NCI-H2081 (cell line): ENCODE results near the gene RWDD2A.

Source experiments
- DNase-seq, 2 experiments: peaks; one replicate each; lab custom pipeline; 2025; lab: John Stamatoyannopoulos, UW

RWDD2A gene

DNA sequence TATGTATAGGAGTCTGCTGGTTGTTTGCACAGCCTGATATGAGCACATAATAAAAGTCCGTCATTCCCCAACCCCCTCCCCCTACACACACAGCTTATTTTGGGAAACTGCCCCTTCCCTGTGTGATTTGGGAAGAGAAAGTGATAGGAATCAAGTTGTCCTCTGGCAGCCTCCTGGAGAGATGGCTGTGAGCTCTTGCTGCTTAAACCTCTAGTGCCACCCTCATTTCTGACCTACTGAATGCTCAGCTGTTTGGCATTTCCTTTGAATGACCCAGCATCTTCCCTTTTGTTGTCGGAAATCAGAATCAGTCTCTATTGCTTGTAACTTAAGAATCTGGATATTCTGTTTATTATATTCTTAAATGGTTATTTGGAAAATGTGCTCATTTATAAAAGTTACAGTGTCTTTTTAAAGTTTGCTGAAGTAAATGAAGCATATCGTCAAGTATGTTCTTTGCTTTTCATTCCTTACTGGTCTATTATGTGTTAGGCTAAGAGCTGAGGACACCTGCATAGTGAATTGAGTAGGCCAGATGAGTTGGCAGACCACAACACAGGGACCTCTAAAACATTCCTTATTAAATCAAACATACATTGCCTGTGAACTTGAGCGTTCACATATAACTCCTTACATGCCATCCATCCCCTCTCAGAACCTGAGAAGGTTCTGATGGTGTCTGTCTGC is 5.5 kb downstream of the RWDD2A start:
- DNase-seq, result no peak

- no peak for DNase-seq
Observed at GRCh38 chr6:83199173-83199862, 6.2 kb downstream of the RWDD2A start.

DNA sequence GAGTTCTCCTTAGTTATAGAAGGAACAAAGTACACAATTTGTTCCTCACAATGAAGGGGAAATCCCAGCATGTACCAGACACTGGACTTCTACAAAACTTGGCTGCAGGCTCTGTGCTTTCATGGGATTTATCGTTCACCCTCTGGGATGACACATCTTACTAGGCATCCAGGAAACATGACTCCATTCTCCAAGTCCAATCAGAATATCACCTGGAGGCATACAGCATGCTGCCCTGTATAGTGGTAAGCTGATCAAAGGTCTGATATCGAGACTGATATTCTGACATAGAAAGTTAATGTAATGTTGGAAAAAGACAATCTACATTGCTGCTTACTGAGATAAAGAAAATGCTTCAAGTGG is 6.7 kb downstream of the RWDD2A start:
- DNase-seq, result no peak

DNA sequence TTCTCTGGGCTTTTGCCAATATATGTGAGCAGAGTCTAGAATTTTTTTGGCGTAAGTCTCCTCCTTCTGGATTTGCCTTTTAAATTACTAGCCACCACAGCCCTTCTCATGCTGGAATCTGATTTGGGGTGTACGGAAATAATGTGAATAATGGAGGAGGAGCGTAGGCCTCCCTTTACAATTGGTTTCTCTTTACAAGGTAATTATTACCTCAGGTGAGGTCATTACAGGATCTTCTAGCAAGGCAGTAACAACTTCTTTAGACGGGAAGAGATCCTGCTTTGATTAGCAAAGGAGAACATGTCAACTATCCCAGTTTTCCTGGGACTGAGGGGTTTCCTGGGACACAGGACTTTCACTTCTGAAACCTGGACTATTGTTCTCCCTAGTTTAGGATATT is 8.9 kb downstream of the RWDD2A start:
- no peak for DNase-seq

DNA sequence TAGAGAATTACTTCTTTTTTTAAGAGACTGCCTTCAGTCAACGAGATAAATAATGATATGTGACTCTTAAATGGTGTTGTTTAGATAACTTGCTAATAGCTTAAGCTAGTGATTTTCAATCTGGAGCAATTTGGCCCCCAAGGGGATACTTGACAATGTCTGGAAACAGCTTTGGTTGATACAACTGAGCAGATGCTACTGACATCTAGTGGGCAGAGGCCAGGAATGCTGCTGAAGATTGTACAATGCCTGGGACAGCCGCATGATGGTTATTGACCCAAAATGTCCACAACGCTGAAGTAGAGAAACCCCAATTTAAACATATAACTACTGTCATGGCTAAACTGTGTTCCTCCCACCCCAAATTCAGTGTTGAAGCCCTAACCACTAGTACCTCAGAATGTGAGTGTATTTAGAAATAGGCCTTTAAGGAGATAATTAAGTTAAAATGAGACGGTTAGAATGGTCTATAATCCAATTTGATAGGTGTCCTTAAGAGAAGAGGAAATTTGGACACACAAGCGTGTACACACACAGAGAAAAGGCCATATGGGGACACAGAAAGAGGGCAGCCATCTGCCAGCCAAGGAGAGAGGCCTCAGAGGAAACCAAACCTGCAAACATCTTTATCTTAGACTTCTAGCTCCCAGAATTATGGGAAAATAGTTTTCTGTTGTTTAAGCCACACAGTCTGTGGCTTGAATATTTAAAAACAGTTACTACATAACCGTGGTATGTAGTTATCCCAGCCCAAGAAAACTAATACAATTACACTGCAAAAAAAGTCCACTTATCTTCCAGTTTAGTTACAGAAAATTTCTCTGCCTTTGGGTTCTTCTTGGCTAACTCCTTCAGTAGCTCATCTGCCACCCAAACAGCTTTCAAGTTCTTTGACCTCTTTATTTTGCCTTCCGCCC is 22.2 kb downstream of the RWDD2A start:
- peak; percentile 61 to 83 for DNase-seq

- no peak for DNase-seq
Observed at GRCh38 chr6:83216806-83217205, 23.6 kb downstream of the RWDD2A start.

DNA sequence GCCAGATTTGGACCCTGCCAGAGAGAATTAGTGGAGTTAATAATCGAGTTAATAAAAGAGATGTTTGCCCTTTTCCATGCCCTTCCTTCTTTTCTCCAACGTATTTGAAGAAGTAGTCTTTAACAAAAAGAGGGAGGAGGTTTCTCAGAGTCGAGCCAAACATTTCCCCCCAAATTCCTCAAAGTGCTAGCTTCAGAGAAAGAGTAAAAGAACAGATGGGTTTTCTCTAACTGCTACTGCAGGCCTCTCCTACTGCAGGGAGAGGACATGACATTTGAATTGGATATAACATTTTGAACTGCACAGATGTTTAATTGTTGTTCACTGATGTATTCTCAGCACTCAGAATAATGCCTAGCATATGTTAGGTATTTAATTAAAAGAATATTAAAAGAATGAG is 25.5 kb downstream of the RWDD2A start:
- no peak for DNase-seq

GRCh38 chr6:83220121-83220520 is 27.0 kb downstream of the RWDD2A start:
- DNase-seq, result no peak

DNA sequence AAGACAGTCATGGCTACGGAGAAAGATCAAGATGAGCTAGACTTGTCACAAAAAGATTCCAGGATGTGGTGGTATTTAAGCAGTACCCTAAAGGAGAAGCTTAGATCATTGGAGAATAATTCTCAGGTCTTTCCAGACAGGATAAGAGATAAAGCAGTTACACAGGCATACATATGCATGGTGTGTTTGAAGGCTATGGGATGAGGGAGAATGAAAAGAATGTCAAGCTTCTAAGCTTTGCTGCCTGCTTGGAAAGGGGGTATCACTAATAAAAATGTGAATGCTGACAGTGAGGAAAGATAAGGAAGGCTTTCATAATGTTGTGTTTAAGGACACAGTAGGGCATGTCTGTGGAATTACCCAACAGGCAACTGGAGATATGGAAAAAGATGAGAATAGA is 28.1 kb downstream of the RWDD2A start:
- no peak for DNase-seq

GRCh38 chr6:83221889-83222479 is 28.8 kb downstream of the RWDD2A start:
- DNase-seq, result peak; percentile 21 to 22

GRCh38 chr6:83226517-83226916 is 33.4 kb downstream of the RWDD2A start:
- DNase-seq, result no peak

DNA sequence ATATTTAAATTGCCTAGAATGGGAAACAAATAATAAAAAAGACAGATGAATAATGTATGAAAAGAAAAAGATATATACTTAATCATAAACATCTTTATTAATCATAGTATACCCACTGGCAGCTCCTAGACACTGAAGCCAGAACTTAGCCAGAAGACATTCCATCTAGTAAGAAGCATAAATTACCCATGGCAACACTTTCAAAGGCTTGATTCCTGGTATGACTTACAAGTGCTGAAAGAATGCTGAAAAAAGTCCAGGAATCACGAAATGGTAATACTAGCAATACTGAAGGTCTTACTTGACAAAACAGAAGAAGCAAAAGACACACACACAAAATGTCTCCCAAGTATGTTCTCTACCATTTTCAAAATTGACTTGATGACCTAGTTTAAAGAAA is 38.0 kb downstream of the RWDD2A start:
- no peak for DNase-seq

DNA sequence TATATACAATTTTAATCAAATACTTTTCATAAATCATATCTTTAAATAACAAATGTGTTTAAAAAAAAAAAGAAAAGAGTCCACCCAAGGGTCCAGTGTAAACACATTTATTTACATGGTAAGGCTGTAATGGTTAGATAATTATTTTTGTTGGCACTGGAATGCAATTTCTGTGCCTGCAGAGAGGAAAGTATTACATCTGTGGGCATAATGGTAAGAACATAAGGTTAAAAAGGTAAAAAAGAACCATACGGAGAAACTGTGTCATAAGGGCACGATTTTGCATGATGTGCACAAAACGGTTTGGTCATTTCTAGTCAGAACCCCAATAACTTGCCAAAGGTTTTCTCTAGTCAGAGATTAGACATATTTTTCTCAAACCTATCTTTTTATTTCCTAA is 54.3 kb downstream of the RWDD2A start:
- peak in 1 of 2 experiments; percentile 20 for DNase-seq
